Liver (tissue), 9 donors: ENCODE measurements around the gene SPECC1L. TPM values are rescaled to one million over a fixed set of nuclear protein-coding genes. Genes with fewer than 3 reads are reported as not detected.

ENCODE experiments used
- DNase-seq: peaks from one replicate; pipeline ENCODE4 v3.0.0-alpha.2; 2017; ENCODE audit warnings: low spot score
- H3K27ac ChIP-seq, 2 donors: one replicate each; pipeline ENCODE4 v1.7.0; 2013; ENCODE audit warnings: inconsistent platforms in 2 of 2, low read length in 2 of 2, control low read depth in 1 of 2, low read depth in 1 of 2, mild to moderate bottlenecking in 1 of 2
- H3K27me3 ChIP-seq, 4 donors: one replicate each; pipeline versions ENCODE4 v1.6.1 to v1.7.0; 2013; ENCODE audit warnings: low read length in 3 of 4, inconsistent platforms in 1 of 4, mild to moderate bottlenecking in 1 of 4, moderate library complexity in 1 of 4; ENCODE audit not compliant: control insufficient read depth in 4 of 4, insufficient read depth in 4 of 4
- H3K36me3 ChIP-seq, 4 donors: one replicate each; pipeline versions ENCODE4 v1.6.1 to v1.7.0; 2013; ENCODE audit warnings: low read length in 3 of 4, mild to moderate bottlenecking in 3 of 4, low read depth in 1 of 4, moderate library complexity in 1 of 4; ENCODE audit not compliant: control insufficient read depth in 4 of 4, insufficient read depth in 3 of 4
- H3K4me1 ChIP-seq, 4 donors: one replicate each; pipeline versions ENCODE4 v1.6.1 to v1.7.0; 2013; ENCODE audit warnings: low read length in 3 of 4, mild to moderate bottlenecking in 3 of 4, moderate library complexity in 1 of 4; ENCODE audit not compliant: control insufficient read depth in 4 of 4, insufficient read depth in 4 of 4
- H3K4me3 ChIP-seq, 3 donors: one replicate each; pipeline versions ENCODE4 v1.6.1 to v1.7.0; 2013; ENCODE audit warnings: low read length in 3 of 3, control low read depth in 1 of 3, low read depth in 1 of 3, mild to moderate bottlenecking in 1 of 3
- H3K9ac ChIP-seq, 2 donors: one replicate each; pipeline ENCODE4 v1.7.0; 2013; ENCODE audit warnings: low read length in 2 of 2, mild to moderate bottlenecking in 2 of 2, moderate library complexity in 2 of 2, control low read depth in 1 of 2, low read depth in 1 of 2
- H3K9me3 ChIP-seq, 4 donors: one replicate each; pipeline versions ENCODE4 v1.6.1 to v1.7.0; 2013; ENCODE audit warnings: low read length in 3 of 4; ENCODE audit not compliant: control insufficient read depth in 4 of 4
- ATF3 ChIP-seq: IDR thresholded peaks from 2 replicates; pipeline ENCODE4 v1.6.1; 2016; ENCODE audit warnings: antibody characterized with exemption
- CTCF ChIP-seq: fragments of 150-350 bp; IDR thresholded peaks from 2 replicates; pipeline ENCODE4 v1.5.1; 2017; ENCODE audit warnings: improper control_type of control experiment, low read depth, low read length; ENCODE audit not compliant: missing input control
- EGR1 ChIP-seq, 2 donors: IDR thresholded peaks; 2 replicates each; pipeline ENCODE4 v1.6.1; 2016 to 2018; ENCODE audit warnings: antibody characterized with exemption in 2 of 2, low read depth in 2 of 2
- GABPA ChIP-seq, 2 donors: IDR thresholded peaks in 1 of 2; conservative IDR thresholded peaks in 1 of 2; 2 replicates each; pipeline ENCODE4 v1.6.1; 2016; ENCODE audit warnings: antibody characterized with exemption in 2 of 2, mild to moderate bottlenecking in 1 of 2, moderate library complexity in 1 of 2
- HNF4G ChIP-seq: IDR thresholded peaks from 2 replicates; pipeline ENCODE4 v1.6.1; 2016; ENCODE audit warnings: antibody characterized with exemption
- JUND ChIP-seq, 2 donors: IDR thresholded peaks; 2 replicates each; pipeline ENCODE4 v1.6.1; 2016; ENCODE audit warnings: antibody characterized with exemption in 2 of 2
- NR2F2 ChIP-seq: IDR thresholded peaks from 2 replicates; pipeline ENCODE4 v1.6.1; 2016; ENCODE audit warnings: antibody characterized with exemption
- RAD21 ChIP-seq, 2 donors: IDR thresholded peaks; 2 replicates each; pipeline ENCODE4 v1.6.1; 2016; ENCODE audit warnings: antibody characterized with exemption in 2 of 2, mild to moderate bottlenecking in 2 of 2
- RXRA ChIP-seq, 2 donors: IDR thresholded peaks; 2 replicates each; pipeline ENCODE4 v1.6.1; 2017 to 2018; ENCODE audit warnings: antibody characterized with exemption in 2 of 2, mild to moderate bottlenecking in 1 of 2
- TAF1 ChIP-seq: conservative IDR thresholded peaks from 2 replicates; pipeline ENCODE4 v1.6.1; 2016; ENCODE audit warnings: antibody characterized with exemption, mild to moderate bottlenecking
- WGBS: extraction: QIAGEN DNeasy Blood & Tissue Kit; methylation state at CpG from one replicate; pipeline ENCODE4 v1.1.7; 2013; 5-methylcytosine and 5-hydroxymethylcytosine counted together
- polyA plus RNA-seq, 2 donors: library from polyadenylated mRNA; stranded (reverse) in 1 of 2; unstranded in 1 of 2; fragments of 200-250 nt in 1 of 2; fragments of >200 nt in 1 of 2; fragmentation: Nextera tagmentation in 1 of 2; extraction: Ambion mirVana in 1 of 2; gene quantifications; one replicate each; pipeline versions ENCODE4 v1.2.1 to v1.2.3, GENCODE V29; 2013 to 2015
- total RNA-seq, 2 donors: library from RNA; depleted of rRNA; stranded (reverse); fragments of >200 nt; gene quantifications; one replicate each; pipeline ENCODE4 v1.2.3, GENCODE V29; 2014
- TF ChIP-seq, protein P1 (sequence below): IDR thresholded peaks from 2 replicates; pipeline ENCODE4 v1.6.1; 2016; ENCODE audit warnings: antibody characterized with exemption
- TF ChIP-seq, protein P2 (sequence below): IDR thresholded peaks from 2 replicates; pipeline ENCODE4 v1.6.1; 2016; ENCODE audit warnings: antibody characterized with exemption, mild to moderate bottlenecking
- TF ChIP-seq, protein P3 (sequence below): IDR thresholded peaks from 2 replicates; pipeline ENCODE4 v1.6.1; 2016; ENCODE audit warnings: antibody characterized with exemption
- donor health status: healthy.
- donor health status: healthy.
- donor health status: healthy.
- donor health status: healthy.
- donor health status: healthy.

Gene SPECC1L
- total and polyA plus RNA-seq, 4 donors: 5.4 to 22.3 (median 12.3) TPM

DNA sequence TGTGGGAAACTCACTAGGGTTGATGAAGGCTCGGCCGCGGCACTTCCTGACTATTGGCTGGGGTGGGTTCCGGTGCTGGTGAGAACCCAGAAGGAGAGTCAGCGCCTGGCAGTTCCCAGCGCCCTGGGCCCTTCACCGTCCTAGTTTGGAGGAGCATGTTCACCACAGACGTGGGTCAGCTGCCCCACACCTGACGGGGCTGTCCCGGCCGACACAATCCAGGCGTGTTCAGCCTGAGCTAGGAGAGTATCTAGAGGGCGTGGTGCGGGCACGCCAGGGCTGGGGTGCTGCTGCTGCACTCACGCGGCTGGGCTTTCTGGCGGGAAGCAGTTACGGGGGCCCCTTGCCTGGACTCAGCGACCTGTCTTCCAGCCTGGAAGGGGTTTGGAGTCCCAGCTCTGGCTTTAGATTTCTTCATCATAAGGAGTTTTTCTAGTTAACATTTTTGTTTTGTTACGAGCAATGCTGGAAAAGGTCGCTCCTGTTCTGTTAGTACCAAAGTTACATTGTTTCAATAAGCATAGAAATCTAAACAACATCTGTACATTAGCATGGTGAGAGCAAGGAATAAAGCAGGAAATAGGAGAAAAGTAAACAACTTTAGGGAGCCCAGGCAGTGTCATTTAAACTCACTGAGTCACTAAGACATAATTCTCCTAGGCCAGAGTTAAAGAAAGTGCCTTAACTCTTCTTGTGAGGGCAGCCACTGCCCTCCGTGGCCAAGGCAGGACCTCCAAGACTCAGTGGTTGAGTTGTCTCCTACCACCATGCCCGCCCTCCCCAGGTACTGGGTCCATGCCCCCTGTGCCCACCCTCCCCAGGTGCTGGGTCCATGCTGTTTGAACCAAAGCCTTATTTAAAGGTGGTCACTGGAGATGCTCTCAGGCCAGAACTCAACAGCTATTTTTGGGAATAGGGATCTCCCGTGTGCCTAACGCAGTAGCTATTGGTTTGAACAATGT lies 144.6 kb downstream of the SPECC1L start (continued):
- TF ChIP-seq EGR1 (IDR thresholded peaks at IDR 0.05; ENCODE audit: low read depth in 2 of 2) (no peak), HNF4G (no peak), ATF3 (no peak), RXRA (IDR thresholded peaks at IDR 0.05) (no peak)

GRCh38 chr22:24416095-24416494 lies 145.5 kb downstream of the SPECC1L start:
- peaks cover 0 to 3% (median 3%) of the 10 kb centered on the region in 4 donors for H3K4me1 ChIP-seq
- H3K4me3 ChIP-seq: no peak overlapping the region
- TF ChIP-seq, protein P1, sequence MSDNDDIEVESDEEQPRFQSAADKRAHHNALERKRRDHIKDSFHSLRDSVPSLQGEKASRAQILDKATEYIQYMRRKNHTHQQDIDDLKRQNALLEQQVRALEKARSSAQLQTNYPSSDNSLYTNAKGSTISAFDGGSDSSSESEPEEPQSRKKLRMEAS: no peak
- TF ChIP-seq GABPA (IDR thresholded peaks at IDR 0.05 in 1 of 2, conservative IDR thresholded peaks at IDR 0.05 in 1 of 2) (no peak), JUND (IDR thresholded peaks at IDR 0.05) (no peak), NR2F2 (no peak), HNF4G (no peak), RAD21 (IDR thresholded peaks at IDR 0.05) (no peak), RXRA (IDR thresholded peaks at IDR 0.05) (no peak), TAF1 (no peak), EGR1 (IDR thresholded peaks at IDR 0.05; ENCODE audit: low read depth in 2 of 2) (no peak), CTCF (no peak)
- TF ChIP-seq, protein P2, sequence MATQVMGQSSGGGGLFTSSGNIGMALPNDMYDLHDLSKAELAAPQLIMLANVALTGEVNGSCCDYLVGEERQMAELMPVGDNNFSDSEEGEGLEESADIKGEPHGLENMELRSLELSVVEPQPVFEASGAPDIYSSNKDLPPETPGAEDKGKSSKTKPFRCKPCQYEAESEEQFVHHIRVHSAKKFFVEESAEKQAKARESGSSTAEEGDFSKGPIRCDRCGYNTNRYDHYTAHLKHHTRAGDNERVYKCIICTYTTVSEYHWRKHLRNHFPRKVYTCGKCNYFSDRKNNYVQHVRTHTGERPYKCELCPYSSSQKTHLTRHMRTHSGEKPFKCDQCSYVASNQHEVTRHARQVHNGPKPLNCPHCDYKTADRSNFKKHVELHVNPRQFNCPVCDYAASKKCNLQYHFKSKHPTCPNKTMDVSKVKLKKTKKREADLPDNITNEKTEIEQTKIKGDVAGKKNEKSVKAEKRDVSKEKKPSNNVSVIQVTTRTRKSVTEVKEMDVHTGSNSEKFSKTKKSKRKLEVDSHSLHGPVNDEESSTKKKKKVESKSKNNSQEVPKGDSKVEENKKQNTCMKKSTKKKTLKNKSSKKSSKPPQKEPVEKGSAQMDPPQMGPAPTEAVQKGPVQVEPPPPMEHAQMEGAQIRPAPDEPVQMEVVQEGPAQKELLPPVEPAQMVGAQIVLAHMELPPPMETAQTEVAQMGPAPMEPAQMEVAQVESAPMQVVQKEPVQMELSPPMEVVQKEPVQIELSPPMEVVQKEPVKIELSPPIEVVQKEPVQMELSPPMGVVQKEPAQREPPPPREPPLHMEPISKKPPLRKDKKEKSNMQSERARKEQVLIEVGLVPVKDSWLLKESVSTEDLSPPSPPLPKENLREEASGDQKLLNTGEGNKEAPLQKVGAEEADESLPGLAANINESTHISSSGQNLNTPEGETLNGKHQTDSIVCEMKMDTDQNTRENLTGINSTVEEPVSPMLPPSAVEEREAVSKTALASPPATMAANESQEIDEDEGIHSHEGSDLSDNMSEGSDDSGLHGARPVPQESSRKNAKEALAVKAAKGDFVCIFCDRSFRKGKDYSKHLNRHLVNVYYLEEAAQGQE: no peak
- TF ChIP-seq, protein P3, sequence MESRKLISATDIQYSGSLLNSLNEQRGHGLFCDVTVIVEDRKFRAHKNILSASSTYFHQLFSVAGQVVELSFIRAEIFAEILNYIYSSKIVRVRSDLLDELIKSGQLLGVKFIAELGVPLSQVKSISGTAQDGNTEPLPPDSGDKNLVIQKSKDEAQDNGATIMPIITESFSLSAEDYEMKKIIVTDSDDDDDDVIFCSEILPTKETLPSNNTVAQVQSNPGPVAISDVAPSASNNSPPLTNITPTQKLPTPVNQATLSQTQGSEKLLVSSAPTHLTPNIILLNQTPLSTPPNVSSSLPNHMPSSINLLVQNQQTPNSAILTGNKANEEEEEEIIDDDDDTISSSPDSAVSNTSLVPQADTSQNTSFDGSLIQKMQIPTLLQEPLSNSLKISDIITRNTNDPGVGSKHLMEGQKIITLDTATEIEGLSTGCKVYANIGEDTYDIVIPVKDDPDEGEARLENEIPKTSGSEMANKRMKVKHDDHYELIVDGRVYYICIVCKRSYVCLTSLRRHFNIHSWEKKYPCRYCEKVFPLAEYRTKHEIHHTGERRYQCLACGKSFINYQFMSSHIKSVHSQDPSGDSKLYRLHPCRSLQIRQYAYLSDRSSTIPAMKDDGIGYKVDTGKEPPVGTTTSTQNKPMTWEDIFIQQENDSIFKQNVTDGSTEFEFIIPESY: no peak
- no peaks in the 10 kb centered on the region for H3K9me3 ChIP-seq
- DNase-seq: no peak
- WGBS: 97% methylated on average over 8 of the region's 8 CpGs
- H3K27ac ChIP-seq: no peak overlapping the region
- peaks cover 0 to 46% (median 22%) of the 10 kb centered on the region in 4 donors for H3K36me3 ChIP-seq
- no peak overlapping the region for H3K9ac ChIP-seq
- no peaks in the 10 kb centered on the region for H3K27me3 ChIP-seq
